Upper lobe of right lung (tissue), 1 donor: ENCODE data around the gene ZNF575. TPM values are rescaled to one million over a fixed set of nuclear protein-coding genes. Genes with fewer than 3 reads are reported as not detected.

Experiments used
- ATAC-seq: fragments of 200-7000 bp; cut with Tn5 transposase; one replicate; pipeline ENCODE4 v1.9.1; 2020; ENCODE audit warnings: mild to moderate bottlenecking, moderate library complexity
- DNase-seq: peaks from one replicate; pipeline ENCODE4 v3.0.0-alpha.2; 2020
- H3K27ac ChIP-seq: fragments of 200-600 bp; one replicate; pipeline ENCODE4 v1.8.0; 2022
- H3K27me3 ChIP-seq: fragments of 200-600 bp; one replicate; pipeline ENCODE4 v1.8.0; 2022; ENCODE audit warnings: mild to moderate bottlenecking
- H3K36me3 ChIP-seq: fragments of 200-600 bp; one replicate; pipeline ENCODE4 v1.8.0; 2022
- H3K4me1 ChIP-seq: fragments of 200-600 bp; one replicate; pipeline ENCODE4 v1.8.0; 2022
- H3K4me3 ChIP-seq: fragments of 200-600 bp; one replicate; pipeline ENCODE4 v1.8.0; 2022; ENCODE audit warnings: mild to moderate bottlenecking
- H3K9me3 ChIP-seq: fragments of 200-600 bp; one replicate; pipeline ENCODE4 v1.8.0; 2022
- CTCF ChIP-seq: fragments of 200-600 bp; IDR thresholded peaks from one replicate; pipeline ENCODE4 v1.8.0; 2022; ENCODE audit warnings: antibody characterized with exemption
- intact Hi-C: fragments of 100-400 bp; cut with DNase I; formaldehyde crosslinking; loops from one replicate; pipeline ENCODE4 v1.11.0; 2022
- total RNA-seq: library from RNA; stranded (reverse); fragmentation: NEBNext Ultra II Directional; extraction: Animal tissue kit (Norgen Biotek cat#: 25700); gene quantifications from one replicate; pipeline ENCODE4 v1.2.1, GENCODE V29; 2021
- donor health status: DM: no; HTN: yes; CAD: no; lungs with severe emphysema.

Gene ZNF575
- total RNA-seq, 1 donor from 2014 or later, result 2.3 TPM

- TF ChIP-seq CTCF, result no peak
- no peak for ATAC-seq
- Histone ChIP-seq H3K9me3 (no peaks in the 10 kb centered on the region), H3K36me3 (peaks cover 51% of the 10 kb centered on the region), H3K4me3 (no peak overlapping the region), H3K4me1 (no peaks in the 10 kb centered on the region), H3K27me3 (no peaks in the 10 kb centered on the region), H3K27ac (no peak overlapping the region)
- no peak for DNase-seq
- intact Hi-C loops, result no loop called here
Measured at GRCh38 chr19:43548706-43549105, 15.7 kb downstream of the ZNF575 start.

- ATAC-seq (no peak), DNase-seq (no peak)
- TF ChIP-seq CTCF, result no peak
- intact Hi-C loops, result no loop called here
- no peaks in the 10 kb centered on the region for H3K27me3 ChIP-seq
- H3K27ac ChIP-seq, result no peak overlapping the region
- H3K36me3 ChIP-seq, result peaks cover 37% of the 10 kb centered on the region
- H3K4me3 ChIP-seq, result no peak overlapping the region
- no peaks in the 10 kb centered on the region for H3K9me3 ChIP-seq
- H3K4me1 ChIP-seq, result no peaks in the 10 kb centered on the region
Measured at GRCh38 chr19:43551399-43552197, 18.6 kb downstream of the ZNF575 start.

GRCh38 chr19:43552198-43552450, 19.1 kb downstream of the ZNF575 start:
- Histone ChIP-seq H3K9me3 (no peaks in the 10 kb centered on the region), H3K4me3 (no peak overlapping the region), H3K27me3 (no peaks in the 10 kb centered on the region), H3K36me3 (peaks cover 38% of the 10 kb centered on the region), H3K4me1 (no peaks in the 10 kb centered on the region), H3K27ac (no peak overlapping the region)
- ATAC-seq (no peak), DNase-seq (no peak)
- TF ChIP-seq CTCF, result no peak
- intact Hi-C loops, result no loop called here

- DNase-seq, result no peak
- no peaks in the 10 kb centered on the region for H3K27me3 ChIP-seq
- no peak overlapping the region for H3K4me3 ChIP-seq
- TF ChIP-seq CTCF, result no peak
- no peak overlapping the region for H3K27ac ChIP-seq
- H3K36me3 ChIP-seq, result peaks cover 42% of the 10 kb centered on the region
- H3K9me3 ChIP-seq, result no peaks in the 10 kb centered on the region
- intact Hi-C loops, result no loop called here
- ATAC-seq, result no peak
- no peaks in the 10 kb centered on the region for H3K4me1 ChIP-seq
Measured at GRCh38 chr19:43552616-43553015, 19.6 kb downstream of the ZNF575 start.

- intact Hi-C loops, result no loop called here
Measured at GRCh38 chr19:43553656-43554055, 20.7 kb downstream of the ZNF575 start.

More at GRCh38 chr19:43553656-43554055, 20.7 kb downstream of the ZNF575 start:
- ATAC-seq (no peak), DNase-seq (no peak)
- TF ChIP-seq CTCF, result no peak
- Histone ChIP-seq H3K4me3 (no peak overlapping the region), H3K9me3 (no peaks in the 10 kb centered on the region), H3K36me3 (peaks cover 42% of the 10 kb centered on the region), H3K27ac (no peak overlapping the region), H3K4me1 (no peaks in the 10 kb centered on the region), H3K27me3 (no peaks in the 10 kb centered on the region)
